HG02970 (cell line): Measurements from ENCODE around the gene SGPL1.
"Not testable (repeated sequence)": the region's sequence is repeated elsewhere in the genome, so short reads cannot be mapped to it uniquely, and the experiment has no call there.

Experiments
- ATAC-seq: cut with Tn5 transposase; IDR thresholded peaks from one replicate; pipeline ENCODE4 v1.9.1; 2021; ENCODE audit warnings: mild to moderate bottlenecking, moderate library complexity, moderate number of reproducible peaks; ENCODE audit not compliant: unreplicated experiment, low FRiP score

SGPL1 gene

DNA sequence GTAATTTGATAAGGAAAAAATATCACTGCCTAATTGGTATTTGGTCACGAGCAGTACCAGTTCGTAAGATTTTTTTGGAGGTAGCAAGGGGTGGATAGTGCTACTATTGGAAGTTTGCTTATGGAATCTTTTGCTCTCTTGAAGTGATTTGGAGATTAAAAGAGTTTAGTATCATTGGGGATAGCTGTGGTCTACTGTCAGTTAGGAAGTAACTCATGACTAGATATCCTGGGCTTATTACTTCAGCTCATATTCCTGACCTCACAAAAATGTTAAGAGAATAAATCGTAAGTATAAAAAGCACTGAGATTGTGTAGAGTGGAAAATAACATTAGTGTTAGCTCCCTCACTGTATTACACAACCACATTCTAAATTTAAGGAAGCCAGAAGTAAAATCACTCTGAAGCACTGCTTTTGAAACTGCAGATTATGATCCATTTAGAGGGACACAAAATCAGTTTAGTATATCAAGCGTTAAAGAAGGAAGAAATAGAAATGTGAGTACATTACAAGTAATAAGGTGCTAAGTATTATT is 22.6 kb downstream of the SGPL1 start:
- ATAC-seq, result no peak

DNA sequence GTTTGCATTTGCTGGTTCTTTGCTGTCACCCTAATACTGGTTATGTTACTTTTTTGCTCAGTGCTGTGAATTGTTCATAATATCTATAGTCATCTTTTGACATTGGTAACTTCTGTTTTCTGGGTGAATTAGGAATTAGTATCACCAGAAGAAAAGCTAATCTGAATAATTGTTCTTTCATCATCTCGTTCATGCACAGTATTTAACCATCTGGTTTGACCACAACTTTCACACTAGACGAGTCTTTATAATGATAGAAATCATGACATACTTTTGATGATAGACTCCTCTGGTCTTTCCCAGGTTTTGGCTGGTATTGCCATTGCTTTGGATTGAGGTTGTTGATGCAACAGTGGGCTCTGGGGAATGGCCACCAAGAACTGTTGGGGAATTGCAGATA is 25.1 kb downstream of the SGPL1 start:
- no peak for ATAC-seq

DNA sequence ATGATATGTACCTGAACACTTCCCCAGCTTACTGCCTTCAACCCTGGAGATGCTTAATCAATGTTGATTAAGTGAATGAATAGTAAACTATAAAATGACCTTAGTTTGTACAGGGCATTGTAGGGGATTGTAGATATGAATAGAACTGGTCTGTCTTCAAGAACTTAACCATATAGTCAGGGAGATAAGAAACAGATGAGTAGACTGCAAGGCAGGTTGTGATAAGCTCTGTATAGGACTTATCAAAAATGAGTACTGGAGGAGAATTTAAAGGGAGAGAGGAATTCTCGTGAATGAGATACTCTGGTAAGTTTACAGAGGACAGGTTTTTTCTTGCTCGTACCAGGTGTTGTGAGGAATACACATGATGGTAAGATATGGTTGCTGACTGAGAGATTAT is 27.6 kb downstream of the SGPL1 start:
- ATAC-seq, result no peak

DNA sequence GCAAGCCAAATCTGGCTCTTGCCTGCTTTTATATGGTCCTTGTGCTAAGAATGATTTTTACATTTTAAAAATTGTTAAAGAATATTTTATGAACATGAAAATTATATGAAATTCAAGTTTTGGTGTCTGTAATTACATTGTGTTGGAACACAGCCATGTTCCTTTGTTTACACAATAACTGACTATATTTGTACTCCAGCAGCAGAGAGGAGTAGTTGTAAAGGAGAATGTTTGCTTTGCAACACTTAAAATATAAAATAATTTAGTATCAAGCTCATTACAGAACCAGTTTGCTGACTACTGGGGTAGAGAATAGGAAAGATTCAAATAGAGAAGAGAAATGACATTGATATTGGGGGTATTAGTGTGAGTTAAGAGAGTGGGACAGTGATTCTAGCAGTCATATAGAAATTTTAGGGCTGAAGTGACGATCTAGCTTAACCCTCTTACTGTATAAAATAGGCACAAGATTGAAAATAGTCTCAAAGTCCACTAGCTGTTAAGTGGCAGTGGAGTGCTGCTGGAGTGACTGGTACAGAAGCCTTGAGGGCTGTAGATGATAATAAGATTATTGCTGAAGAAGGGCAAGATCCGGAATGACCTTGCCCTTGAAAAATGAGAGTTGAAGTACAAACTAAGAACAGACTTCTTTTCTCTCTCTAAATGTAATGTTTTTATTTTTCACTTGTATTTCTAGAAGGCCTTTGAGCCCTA is 28.2 kb downstream of the SGPL1 start:
- ATAC-seq, result no peak

DNA sequence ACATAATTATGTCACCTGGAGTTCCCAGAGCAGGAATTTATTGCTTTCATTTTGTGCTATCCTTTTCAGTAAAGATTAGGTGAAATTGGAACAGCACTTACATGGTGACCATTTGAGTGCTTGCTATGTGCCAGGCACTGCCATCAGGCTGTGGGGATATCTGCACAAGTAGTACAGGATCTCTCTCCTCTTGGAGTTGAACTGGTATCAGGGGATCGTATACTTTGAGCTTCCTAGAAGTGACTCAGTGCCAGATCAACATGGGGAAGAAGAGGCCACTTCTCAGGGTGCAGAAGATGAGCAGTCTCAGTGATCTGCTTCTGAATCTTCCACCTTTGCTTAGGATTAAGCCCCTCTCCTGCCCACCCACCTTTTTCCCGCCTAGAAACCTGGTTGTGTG is 29.5 kb downstream of the SGPL1 start:
- no peak for ATAC-seq

GRCh38 chr10:70845816-70846215 is 30.1 kb downstream of the SGPL1 start:
- ATAC-seq, result no peak

DNA sequence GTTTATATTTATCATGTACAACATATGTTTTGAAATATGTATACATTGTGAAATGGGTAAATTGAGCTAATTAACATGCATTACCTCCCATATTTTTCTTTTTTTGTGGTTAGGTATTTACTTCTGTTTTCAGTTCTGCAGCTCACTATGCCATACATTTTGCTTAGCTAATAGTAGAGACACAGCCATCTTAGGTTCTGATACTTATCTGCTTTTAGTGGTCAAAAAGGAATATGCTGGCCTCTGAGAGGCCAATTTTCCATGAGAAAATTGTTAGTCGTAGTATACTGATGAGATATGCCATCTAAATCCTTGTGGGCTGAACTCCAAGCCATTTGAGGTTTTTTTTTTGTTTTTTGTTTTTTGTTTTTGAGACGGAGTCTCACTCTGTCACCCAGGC is 31.0 kb downstream of the SGPL1 start:
- ATAC-seq, result no peak

GRCh38 chr10:70847659-70848360 is 32.1 kb downstream of the SGPL1 start:
- no peak for ATAC-seq

DNA sequence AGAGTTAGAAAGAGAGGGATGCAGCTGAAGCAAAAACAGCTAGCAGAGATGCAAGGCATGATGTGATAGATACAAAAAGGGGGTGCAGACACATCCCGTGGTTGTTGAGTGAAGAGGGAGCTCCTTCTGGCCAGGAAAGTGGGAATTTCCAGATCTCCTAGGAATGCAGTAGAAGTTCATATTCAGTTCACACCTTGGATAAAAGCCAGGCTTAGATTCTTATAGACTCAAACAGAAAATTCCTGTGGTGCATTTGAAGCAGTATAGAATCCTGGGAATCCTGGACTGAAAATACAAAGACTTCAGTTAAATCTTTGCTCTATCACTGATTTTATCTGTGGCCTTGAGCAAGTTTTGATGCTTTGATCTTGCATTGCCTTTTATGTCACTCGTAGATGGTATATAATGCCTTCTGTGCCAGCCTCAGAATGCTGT is 33.9 kb downstream of the SGPL1 start:
- no peak for ATAC-seq

DNA sequence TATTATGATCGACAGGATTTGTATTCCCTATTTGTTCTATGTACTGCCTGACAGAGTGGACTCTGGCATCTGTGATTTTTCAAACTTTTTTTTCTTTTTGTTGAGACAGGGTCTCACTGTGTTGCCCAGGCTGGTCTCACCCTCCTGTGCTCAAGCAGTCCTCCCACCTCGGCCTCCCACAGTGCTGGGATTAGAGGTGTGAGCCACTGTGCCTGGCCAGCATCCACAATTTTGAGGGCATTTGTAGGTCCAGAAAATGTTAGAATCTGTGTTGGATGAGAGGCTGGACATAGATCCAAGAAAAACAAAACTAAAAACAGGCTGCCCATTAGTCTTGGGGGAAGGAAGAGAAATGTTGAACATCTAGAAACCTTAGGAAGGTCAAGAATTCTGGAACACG is 34.3 kb downstream of the SGPL1 start:
- ATAC-seq, result no peak

DNA sequence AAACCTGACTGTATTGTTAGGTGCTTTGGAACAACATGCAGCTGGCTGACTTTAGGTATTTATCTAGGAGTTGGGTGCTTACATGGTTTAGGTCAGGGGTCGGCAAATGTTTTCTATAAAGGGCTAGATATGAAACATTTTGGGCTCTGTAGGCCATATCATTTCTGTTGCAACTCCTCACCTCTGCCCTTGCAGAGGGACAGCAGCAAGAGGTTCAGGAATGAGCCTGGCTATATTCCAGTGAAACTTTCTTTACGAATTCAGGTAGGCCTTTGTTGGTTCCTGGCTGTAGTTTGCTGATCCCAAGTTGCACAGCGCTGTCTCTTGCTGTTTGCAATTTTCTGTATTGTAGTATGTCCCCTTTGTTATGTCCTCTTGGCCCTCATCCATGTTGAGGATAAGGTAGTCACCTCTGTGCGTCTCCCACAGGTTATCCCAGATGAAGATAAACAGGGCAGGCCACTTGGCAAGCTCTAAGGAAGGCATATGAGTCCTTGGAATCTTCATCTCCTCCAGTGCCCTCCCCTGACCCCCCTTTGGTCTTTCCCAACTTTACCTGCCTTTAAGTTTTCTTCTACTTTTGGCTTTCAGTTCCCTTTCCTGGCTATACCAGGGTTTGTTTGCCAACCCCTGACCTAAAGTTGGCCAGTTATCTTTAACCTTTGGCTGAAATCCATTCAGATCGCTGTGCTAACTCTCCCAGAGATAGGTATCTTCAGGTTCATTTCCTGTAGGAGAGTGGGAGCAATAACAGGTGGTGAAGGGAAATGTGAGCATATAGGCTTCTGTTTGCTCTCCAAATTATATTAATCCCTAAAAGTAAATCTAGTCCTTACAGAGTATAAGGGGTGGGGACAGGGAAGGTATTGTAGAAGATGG is 36.1 kb downstream of the SGPL1 start:
- ATAC-seq, result no peak

- ATAC-seq, result no peak
Measured at GRCh38 chr10:70853038-70853437, 37.3 kb downstream of the SGPL1 start.

DNA sequence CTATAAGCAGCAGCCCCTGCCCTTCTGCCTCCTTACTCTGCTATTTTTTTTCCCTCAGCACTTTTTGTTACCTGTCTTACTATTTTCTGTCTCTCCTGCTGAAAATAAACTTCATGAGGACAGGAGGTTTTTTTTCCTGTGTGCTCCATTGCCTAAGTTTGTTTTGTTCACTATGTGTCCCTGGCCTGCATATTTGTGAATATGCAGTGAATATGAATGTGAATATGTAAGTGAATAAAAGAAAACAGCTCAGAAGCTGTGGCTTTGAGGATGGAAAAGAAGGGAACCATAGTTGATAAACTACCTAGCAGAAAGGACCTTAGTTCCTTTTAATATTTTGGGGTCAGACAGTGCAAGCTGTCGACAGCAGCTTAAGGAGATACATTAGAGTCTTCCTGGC is 37.7 kb downstream of the SGPL1 start:
- ATAC-seq, result no peak

DNA sequence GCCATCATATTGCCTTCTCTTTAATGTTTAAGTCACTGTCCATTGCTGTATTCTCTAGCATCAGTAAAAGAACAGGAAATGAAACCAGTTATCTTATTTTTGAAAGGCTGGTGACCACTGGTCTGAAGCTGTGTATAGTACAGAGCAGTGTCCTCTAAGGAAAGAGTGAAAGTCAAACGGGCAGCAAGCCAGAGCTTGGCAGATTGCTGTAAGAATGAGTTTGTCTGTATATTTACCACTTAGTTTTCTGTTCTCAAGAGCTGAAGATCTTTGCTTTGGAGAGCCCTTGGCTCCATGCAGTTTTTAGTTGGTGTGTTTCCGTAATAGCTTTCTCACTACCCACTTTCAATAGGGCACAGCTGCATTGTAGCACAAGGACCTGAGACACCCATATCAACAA is 40.7 kb downstream of the SGPL1 start:
- no peak for ATAC-seq

- no peak for ATAC-seq
Measured at GRCh38 chr10:70858759-70859158, 43.0 kb downstream of the SGPL1 start.

GRCh38 chr10:70861495-70862197 is 45.9 kb downstream of the SGPL1 start:
- not testable (repeated sequence) for ATAC-seq

GRCh38 chr10:70863470-70864160 is 47.9 kb downstream of the SGPL1 start:
- ATAC-seq, result no peak

- no peak for ATAC-seq
Measured at GRCh38 chr10:70864935-70865334, 49.2 kb downstream of the SGPL1 start.

- no peak for ATAC-seq
Measured at GRCh38 chr10:70866424-70866823, 50.7 kb downstream of the SGPL1 start.

GRCh38 chr10:70872291-70872690 is 56.5 kb downstream of the SGPL1 start:
- no peak for ATAC-seq
